GM19438 (cell line): Measurements from ENCODE around the gene SBF2.
"Not testable (repeated sequence)": the region's sequence is repeated elsewhere in the genome, so short reads cannot be mapped to it uniquely, and the experiment has no call there.

Source experiments
- ATAC-seq: cut with Tn5 transposase; IDR thresholded peaks from one replicate; pipeline ENCODE4 v1.9.1; 2021; ENCODE audit warnings: low read depth; ENCODE audit not compliant: unreplicated experiment

Gene SBF2

DNA sequence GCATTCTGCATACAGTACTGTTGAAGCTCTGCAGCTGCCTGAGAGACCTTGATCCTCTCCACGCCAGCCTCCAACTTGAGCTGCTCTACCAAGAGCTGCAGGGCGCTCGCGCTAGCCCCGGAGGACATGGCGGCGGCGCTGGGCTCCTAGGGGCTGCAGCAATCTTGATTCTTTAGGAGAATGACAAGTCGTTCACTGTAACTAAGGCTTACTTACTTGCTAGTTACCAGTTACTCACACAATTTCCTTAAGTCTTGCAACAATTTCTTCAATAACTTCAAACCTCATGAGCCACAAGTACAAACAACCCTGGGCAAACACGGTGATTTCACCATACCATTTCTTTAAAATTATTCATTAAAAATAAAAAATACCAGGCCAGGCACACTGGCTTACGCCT, 21.9 kb downstream of the SBF2 start:
- ATAC-seq, result no peak

DNA sequence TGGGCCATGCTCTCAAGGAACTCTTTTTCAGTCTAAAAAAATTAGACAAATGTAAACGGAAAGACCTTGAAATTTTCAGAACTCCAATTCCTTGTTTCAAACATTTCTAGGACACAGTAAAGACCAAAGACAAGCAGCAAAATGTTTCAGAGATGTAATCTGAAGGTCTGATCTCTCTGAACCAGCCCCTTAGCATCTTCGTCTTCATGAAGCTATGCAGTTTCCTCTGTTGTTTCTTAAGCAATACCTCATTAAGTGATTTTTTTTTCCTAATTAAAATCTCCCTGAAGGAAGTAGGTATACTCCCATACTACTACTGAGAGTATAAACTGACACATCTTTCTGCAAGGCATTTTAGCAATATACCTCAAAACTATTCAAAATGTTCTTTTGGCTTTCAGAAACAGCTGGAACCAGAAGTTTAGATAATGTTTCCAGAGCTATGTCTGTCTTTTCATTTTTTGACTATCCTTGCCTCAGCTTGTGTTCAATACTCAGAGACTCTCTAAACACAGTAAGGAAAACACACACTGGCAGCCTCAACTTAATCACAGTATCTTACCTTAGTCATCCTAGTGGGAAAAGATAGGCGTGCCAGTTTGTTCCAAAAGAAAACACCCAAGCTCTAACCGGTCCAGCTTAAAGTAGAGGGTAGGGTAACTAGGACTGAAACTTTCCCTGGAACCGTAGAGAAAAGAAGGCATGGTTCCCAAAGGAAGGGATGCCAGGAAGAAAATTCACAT, 25.1 kb downstream of the SBF2 start:
- no peak for ATAC-seq

DNA sequence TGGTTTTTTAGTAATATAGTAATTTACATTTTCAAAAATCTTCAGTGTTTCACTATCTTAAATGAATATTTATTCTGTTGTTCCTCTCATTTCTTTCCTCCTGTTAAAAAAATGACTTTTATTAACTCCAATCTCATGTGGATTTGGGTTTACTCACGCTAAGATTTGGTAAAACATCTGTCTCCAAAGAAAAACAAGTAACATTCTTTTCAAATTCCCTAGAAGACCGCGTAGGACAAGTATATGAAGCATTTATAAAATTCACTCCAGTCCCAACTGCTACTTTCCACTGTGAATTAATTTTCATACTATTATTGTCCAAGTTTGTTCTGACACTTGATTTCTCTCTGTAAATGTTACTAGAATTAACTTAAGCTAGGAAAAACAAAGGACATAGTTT, 26.2 kb downstream of the SBF2 start:
- ATAC-seq, result no peak

DNA sequence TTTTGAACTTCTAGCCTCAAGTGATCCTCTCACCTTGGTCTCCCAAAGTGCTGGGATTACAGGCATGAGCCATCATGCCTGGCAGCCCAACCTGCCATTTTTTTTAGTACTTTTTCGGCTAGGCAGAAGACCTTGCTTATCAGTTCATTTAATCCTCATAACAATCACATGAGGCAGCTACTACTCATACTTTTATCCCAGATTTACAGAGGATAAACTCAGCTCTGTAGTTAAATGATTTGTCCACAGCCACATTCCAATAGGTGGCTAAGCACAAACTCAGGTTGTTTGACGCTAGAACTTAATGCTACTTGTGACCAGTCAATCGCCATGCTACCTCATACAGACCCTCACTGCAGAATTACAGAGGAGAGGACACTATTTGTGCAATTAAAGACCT, 28.1 kb downstream of the SBF2 start:
- no peak for ATAC-seq

DNA sequence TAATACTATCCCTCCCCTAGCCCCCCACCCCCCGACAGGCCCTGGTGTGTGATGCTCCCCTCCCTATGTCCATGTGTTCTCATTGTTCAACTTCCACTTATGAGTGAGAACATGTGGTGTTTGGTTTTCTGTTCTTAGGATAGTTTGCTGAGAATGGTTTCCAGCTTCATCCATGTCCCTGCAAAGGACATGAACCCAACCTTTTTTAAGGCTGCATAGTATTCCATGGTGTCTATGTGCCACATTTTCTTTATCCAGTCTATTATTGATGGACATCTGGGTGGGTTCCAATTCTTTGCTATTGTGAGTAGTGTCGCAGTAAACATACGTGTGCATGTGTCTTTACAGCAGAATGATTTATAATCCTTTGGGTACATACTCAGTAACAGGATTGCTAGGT, 29.3 kb downstream of the SBF2 start:
- not testable (repeated sequence) for ATAC-seq

- ATAC-seq, result no peak
Observed at GRCh38 chr11:10263929-10264328, 30.1 kb downstream of the SBF2 start.

GRCh38 chr11:10261821-10262220, 32.2 kb downstream of the SBF2 start:
- ATAC-seq, result no peak

DNA sequence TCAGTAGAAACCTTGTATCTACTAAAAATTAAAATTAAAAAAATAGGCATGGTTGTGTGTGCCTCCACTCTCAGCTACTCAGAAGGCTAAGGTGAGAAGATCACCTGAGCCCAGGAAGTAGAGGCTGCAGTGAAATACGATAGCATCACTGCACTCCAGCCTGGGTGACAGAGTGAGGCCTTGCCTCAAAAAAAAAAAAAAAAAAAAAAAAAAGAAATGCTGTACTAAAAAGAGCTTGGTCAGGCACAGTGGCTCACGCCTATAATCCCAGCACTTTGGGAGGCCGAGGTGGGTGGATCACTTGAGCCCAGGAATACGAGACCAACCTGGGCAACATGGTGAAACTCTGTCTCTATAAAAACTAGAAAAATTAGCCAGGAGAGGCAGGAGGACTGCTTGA, 36.5 kb downstream of the SBF2 start:
- no peak for ATAC-seq

- ATAC-seq, result no peak
Observed at GRCh38 chr11:10255388-10256125, 38.5 kb downstream of the SBF2 start.

DNA sequence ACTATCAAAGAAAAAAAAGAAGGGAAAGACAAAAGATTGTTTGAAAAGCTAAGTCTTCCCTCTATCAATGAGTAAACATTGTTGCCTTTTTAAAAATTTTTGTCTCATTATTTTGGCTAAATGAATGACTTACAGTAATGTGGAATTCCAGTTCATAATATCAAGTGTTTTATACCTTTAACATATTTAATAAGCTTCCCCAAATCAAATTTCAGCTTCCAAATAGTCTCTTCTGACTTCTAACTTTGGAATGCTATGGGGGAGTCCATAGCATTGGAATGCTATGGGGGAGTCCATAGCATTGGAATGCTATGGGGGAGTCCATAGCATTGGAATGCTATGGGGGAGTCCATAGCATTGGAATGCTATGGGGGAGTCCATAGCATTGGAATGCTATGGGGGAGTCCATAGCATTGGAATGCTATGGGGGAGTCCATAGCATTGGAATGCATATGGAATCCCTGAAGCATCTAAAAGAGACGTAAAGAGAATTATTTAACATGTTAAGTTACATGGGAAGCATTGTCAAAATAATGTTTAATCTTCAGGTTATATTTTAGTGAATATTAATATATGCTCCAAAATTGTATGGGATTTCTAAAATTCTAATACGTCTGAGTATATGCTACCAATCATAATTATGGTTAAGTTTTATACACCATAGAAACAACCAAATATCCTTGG, 44.4 kb downstream of the SBF2 start:
- ATAC-seq, result not testable (repeated sequence)

- ATAC-seq, result no peak
Observed at GRCh38 chr11:10247011-10247410, 47.0 kb downstream of the SBF2 start.

GRCh38 chr11:10243896-10244575, 50.0 kb downstream of the SBF2 start:
- ATAC-seq, result no peak

DNA sequence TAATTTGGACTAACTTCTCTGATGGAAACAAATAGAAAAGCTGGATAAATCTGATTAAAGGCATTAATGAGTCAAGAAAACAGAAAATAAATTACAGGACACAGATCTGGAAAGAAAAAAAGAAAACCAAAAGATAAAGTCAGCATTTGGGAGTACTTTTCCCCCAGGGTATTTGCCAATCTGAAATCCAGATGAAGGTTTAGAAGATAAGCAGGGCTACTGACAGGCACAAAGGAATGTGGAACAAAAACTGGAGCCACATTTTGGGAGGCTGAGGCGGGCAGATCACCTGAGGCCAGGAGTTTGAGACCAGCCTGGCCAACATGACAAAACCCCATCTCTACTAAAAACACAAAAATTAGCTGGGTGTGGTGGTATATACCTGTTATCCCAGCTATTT, 57.2 kb downstream of the SBF2 start:
- no peak for ATAC-seq

DNA sequence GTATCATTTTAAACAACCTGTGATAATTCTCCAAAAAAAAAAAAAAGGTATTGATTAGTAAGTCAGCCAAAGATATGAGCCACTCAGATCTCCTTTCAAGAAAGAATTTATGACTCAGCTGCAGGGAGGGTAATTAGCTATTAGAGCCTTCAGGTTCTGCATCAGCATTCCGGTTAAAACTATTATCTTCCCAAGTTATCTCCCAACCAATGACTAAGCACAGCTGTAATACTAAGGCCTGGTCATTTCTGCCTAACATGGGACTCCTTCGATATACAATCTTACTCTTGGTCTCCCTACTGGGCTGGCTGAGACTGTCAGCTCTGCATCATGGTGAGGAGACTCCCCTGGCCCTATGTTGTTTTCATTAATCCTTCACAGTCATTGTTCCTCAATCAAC, 60.4 kb downstream of the SBF2 start:
- no peak for ATAC-seq

DNA sequence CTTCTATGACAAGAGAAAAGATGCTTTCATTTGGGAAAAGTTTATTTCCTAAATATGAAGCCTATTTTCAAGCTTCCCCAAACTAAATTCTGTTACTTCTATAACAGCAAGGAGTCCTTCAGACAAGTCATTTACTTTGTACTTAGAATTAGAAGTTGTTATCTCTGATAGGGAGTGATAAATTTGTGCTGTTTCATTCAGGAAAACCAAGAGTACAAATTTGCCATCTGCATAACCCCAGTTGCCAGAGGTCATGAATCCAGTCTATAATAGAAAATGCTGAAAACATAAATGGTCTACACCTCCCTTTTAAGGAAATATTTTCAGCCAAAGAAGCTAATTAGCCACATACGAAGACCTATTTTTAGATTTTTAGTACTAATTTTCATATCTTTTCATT, 61.3 kb downstream of the SBF2 start:
- no peak for ATAC-seq

DNA sequence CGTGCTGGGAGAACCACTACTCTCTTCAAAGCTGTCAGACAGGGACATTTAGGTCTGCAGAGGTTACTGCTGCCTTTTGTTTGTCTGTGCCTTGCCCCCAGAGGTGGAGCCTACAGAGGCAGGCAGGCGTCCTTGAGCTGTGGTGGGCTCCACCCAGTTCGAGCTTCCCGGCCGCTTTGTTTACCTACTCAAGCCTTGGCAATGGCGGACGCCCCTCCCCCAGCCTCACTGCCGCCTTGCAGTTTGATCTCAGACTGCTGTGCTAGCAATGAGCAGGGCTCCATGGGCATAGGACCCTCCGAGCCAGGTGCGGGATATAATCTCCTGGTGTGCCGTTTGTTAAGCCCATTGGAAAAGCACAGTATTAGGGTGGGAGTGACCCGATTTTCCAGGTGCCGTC, 62.2 kb downstream of the SBF2 start:
- ATAC-seq, result not testable (repeated sequence)

DNA sequence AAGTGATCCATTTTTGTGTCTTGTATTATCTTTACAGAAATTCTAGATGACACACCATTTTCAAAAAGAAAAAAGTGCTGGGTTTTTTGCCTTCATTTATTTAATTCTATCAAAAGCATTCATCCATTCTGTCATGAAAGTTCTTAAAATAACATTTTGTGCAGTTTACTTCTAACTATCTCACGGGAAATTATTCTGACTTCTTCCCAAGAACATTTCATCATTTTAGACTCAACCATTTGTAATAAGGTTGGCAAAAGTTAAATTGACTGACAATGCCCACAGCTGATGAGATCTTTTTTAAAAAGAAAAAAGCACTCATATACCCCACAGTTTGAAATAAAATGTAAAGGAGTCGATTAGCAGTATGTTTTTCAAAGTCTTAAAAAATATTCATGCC, 68.5 kb downstream of the SBF2 start:
- no peak for ATAC-seq

DNA sequence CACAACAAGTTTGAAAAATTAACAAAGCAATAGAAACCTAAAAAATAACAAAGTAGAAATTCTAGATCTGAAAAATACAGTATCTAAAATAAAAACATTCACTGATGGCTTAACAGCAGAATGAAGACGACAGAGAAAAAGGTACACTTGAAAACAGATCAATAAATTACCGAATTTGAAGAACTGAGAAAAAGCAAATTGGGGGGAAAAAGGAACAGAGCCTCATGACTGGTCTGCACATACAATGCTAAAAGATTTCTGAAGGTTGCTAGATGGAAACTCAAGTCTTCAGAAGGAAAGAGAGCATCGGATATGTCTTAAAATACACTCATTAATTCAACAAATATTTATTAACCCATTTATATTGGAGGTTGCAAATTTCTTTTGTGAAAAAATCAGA, 71.6 kb downstream of the SBF2 start:
- no peak for ATAC-seq

GRCh38 chr11:10221342-10221741, 72.7 kb downstream of the SBF2 start:
- no peak for ATAC-seq

DNA sequence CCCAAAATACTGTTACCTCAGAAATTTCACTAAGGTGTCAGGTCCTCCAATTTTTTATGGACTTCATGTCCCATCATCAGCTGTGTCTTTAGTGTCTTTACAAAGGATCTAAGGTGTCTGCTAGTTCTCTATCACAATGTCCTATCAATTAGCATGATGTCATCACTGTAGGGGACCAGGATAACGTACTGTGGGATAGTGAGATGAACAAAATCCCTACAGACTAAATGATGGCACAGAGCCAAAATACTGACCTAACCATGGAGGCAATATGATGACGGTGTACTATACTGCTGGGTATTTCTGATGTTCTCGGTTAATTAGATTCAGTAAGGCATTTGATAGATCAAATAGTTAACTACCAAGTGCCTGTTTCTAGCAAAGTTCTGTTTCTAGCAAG, 82.5 kb downstream of the SBF2 start:
- ATAC-seq, result no peak

DNA sequence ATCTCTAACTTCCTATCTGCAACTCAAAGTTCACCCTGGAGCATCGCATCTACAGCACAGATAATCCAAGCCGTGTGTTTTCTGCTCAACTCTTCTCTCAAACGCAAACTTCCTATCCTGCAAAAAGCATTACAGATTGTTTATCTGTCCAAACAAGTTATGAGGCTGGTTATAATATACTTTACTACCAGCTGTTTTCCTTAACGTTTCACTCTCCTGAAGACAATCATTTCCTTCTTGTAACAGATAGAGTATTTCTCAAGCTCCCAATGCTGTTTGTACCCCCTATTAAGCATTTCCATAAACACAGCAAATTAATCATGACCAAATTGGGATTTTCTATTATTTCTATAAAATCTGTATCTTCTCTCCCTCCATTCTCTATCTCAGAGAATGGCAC, 84.7 kb downstream of the SBF2 start:
- no peak for ATAC-seq
